ENCODE data around the gene PLEKHA7. TPM values are rescaled to one million over a fixed set of nuclear protein-coding genes. Genes with fewer than 3 reads are reported as not detected.

Gene PLEKHA7
- total RNA-seq, 1 donor from 2014 or later, result 25.3 TPM

DNA sequence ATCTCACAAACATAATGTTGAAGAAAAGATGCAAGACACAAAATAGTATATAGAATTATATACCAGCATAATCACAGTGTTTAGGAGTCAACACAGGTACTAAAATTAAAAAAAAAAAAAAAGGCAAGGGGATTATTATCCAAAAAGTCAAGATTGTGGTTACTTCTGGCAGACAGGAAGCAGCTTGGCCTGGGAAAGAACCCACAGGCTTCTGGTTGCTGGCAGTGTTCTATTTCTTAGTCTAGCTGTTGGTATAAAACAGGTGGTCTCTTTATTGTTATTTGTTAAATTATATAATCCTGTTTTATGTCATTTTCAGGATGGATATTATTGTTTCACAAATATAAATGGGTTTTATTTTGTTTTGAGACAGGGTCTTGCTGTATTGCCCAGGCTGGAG is 221.8 kb downstream of the PLEKHA7 start:
- DNase-seq (ENCODE audit: low read depth), result no peak
- Histone ChIP-seq H3K36me3 (ENCODE audit: control insufficient read depth, insufficient read depth, low read length) (no peaks in the 10 kb centered on the region), H3K4me3 (ENCODE audit: low read depth, low read length) (no peak overlapping the region), H3K27me3 (ENCODE audit: control insufficient read depth, insufficient read depth, low read length) (no peaks in the 10 kb centered on the region)
- TF ChIP-seq, protein P1, sequence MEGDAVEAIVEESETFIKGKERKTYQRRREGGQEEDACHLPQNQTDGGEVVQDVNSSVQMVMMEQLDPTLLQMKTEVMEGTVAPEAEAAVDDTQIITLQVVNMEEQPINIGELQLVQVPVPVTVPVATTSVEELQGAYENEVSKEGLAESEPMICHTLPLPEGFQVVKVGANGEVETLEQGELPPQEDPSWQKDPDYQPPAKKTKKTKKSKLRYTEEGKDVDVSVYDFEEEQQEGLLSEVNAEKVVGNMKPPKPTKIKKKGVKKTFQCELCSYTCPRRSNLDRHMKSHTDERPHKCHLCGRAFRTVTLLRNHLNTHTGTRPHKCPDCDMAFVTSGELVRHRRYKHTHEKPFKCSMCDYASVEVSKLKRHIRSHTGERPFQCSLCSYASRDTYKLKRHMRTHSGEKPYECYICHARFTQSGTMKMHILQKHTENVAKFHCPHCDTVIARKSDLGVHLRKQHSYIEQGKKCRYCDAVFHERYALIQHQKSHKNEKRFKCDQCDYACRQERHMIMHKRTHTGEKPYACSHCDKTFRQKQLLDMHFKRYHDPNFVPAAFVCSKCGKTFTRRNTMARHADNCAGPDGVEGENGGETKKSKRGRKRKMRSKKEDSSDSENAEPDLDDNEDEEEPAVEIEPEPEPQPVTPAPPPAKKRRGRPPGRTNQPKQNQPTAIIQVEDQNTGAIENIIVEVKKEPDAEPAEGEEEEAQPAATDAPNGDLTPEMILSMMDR (IDR thresholded peaks at IDR 0.05; ENCODE audit: insufficient read depth, low read length, poor library complexity, severe bottlenecking), result no peak

GRCh38 chr11:16791191-16791961 is 222.8 kb downstream of the PLEKHA7 start:
- no peak overlapping the region for H3K4me3 ChIP-seq (ENCODE audit: low read depth, low read length)
- TF ChIP-seq, protein P1 (IDR thresholded peaks at IDR 0.05; ENCODE audit: insufficient read depth, low read length, poor library complexity, severe bottlenecking), result no peak
- peak; percentile 90 for DNase-seq (ENCODE audit: low read depth)

DNA sequence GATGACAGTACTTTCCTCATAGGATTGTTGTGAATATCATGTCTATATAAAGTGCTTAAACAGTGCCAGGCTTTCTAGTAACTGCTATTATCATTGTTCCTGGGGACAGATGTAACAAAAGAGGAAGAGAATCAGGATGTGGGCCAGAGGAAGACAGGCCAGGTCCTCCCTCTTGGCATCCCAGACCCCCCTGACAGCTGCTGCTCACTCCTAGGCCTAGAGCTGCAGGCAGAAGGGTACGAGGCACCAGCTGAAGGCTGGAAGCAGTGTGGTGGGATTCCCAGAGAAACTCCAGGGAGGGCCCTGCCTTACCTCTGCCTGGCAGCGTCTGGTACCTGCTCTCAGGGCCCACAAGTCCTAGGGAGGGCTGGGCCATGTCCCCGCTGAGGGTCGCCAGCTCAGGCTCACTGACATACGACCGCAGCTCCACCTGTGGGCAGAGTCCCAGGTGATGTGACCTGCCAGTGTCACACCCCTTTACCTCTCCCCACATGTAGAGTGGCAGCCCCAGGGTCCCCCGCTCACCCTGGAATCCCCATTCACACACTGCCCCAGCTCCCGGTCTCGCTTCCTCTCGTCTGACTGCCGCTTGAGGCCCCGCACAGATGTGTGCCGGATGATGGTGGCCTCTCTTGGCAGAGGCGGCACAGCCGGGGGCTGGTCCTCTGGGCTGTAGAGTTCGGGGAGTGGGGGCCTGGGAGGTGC is 223.6 kb downstream of the PLEKHA7 start:
- H3K4me3 ChIP-seq (ENCODE audit: low read depth, low read length), result no peak overlapping the region
- H3K27me3 ChIP-seq (ENCODE audit: control insufficient read depth, insufficient read depth, low read length), result no peaks in the 10 kb centered on the region
- TF ChIP-seq, protein P1 (IDR thresholded peaks at IDR 0.05; ENCODE audit: insufficient read depth, low read length, poor library complexity, severe bottlenecking), result no peak
- no peaks in the 10 kb centered on the region for H3K36me3 ChIP-seq (ENCODE audit: control insufficient read depth, insufficient read depth, low read length)
- DNase-seq (ENCODE audit: low read depth), result no peak

More at GRCh38 chr11:16791191-16791961, 222.8 kb downstream of the PLEKHA7 start:
- H3K27me3 ChIP-seq (ENCODE audit: control insufficient read depth, insufficient read depth, low read length), result no peaks in the 10 kb centered on the region
- no peaks in the 10 kb centered on the region for H3K36me3 ChIP-seq (ENCODE audit: control insufficient read depth, insufficient read depth, low read length)

GRCh38 chr11:16789560-16790485 is 224.4 kb downstream of the PLEKHA7 start:
- Histone ChIP-seq H3K27me3 (ENCODE audit: control insufficient read depth, insufficient read depth, low read length) (no peaks in the 10 kb centered on the region), H3K4me3 (ENCODE audit: low read depth, low read length) (no peak overlapping the region), H3K36me3 (ENCODE audit: control insufficient read depth, insufficient read depth, low read length) (no peaks in the 10 kb centered on the region)
- TF ChIP-seq, protein P1 (IDR thresholded peaks at IDR 0.05; ENCODE audit: insufficient read depth, low read length, poor library complexity, severe bottlenecking), result no peak
- no peak for DNase-seq (ENCODE audit: low read depth)

GRCh38 chr11:16789063-16789420 is 225.2 kb downstream of the PLEKHA7 start:
- Histone ChIP-seq H3K36me3 (ENCODE audit: control insufficient read depth, insufficient read depth, low read length) (no peaks in the 10 kb centered on the region), H3K4me3 (ENCODE audit: low read depth, low read length) (no peak overlapping the region), H3K27me3 (ENCODE audit: control insufficient read depth, insufficient read depth, low read length) (no peaks in the 10 kb centered on the region)
- TF ChIP-seq, protein P1 (IDR thresholded peaks at IDR 0.05; ENCODE audit: insufficient read depth, low read length, poor library complexity, severe bottlenecking), result no peak
- DNase-seq (ENCODE audit: low read depth), result no peak
